ENCODE measurements around the gene GPRIN1. TPM values are rescaled to one million over a fixed set of nuclear protein-coding genes. Genes with fewer than 3 reads are reported as not detected.
"Not testable (repeated sequence)": the region's sequence is repeated elsewhere in the genome, so short reads cannot be mapped to it uniquely, and the experiment has no call there.

Gene GPRIN1
- total RNA-seq, 1 donor from 2014 or later: 17.3 TPM

DNA sequence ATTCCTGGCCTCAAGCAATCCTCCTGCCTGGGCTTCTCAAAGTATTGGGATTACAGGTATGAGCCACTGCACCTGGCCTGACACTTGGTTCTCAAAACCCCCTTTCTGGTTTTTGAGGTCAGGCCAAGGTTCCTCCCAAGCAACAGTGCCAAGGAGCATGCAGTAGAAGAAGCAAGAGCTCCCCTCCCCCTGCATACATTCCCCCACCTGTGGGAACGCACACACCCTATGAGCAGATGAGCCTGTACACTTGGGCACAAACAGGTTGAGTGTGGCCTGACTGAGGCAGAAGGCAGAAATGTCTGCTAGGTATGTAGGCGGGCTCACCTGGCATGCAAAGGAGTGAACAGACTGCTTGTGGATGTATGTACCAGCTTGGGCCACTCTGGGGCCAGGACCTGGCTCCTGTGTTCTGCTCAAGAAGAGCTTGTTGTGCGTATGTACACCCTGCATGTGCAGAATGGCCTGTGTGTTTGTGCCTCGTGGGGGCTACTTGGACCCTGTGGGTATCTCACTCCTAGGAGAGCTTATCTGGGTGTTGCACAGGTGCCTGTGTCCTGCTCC lies 1.7 kb downstream of the GPRIN1 start:
- Histone ChIP-seq H3K4me3 (ENCODE audit: low read depth, low read length) (no peak overlapping the region), H3K36me3 (ENCODE audit: control insufficient read depth, insufficient read depth, low read length) (no peaks in the 10 kb centered on the region), H3K27me3 (ENCODE audit: control insufficient read depth, insufficient read depth, low read length) (no peaks in the 10 kb centered on the region)
- no peak for DNase-seq (ENCODE audit: low read depth)
- TF ChIP-seq, protein P1, sequence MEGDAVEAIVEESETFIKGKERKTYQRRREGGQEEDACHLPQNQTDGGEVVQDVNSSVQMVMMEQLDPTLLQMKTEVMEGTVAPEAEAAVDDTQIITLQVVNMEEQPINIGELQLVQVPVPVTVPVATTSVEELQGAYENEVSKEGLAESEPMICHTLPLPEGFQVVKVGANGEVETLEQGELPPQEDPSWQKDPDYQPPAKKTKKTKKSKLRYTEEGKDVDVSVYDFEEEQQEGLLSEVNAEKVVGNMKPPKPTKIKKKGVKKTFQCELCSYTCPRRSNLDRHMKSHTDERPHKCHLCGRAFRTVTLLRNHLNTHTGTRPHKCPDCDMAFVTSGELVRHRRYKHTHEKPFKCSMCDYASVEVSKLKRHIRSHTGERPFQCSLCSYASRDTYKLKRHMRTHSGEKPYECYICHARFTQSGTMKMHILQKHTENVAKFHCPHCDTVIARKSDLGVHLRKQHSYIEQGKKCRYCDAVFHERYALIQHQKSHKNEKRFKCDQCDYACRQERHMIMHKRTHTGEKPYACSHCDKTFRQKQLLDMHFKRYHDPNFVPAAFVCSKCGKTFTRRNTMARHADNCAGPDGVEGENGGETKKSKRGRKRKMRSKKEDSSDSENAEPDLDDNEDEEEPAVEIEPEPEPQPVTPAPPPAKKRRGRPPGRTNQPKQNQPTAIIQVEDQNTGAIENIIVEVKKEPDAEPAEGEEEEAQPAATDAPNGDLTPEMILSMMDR (IDR thresholded peaks at IDR 0.05; ENCODE audit: insufficient read depth, low read length, poor library complexity, severe bottlenecking): no peak

DNA sequence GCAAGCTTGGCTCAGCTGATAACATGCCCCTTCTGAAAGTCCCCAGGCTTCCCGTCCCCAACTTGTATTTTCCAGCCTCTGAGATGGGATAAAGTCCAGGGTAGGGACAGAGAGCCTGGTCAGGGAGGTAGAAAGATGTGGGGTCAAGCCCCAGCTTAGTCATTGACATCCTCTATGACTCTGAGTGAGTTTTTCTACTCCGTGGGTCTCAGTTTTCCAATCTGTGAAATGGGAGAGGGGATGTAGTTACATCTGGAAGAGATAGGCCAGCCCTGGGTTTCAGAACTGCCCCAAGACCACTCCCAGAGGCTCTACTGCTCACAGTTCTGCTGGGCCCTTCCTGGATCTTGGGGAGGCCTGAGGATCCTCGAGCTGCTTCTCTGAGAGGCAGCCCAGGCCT lies 3.1 kb downstream of the GPRIN1 start:
- Histone ChIP-seq H3K27me3 (ENCODE audit: control insufficient read depth, insufficient read depth, low read length) (no peaks in the 10 kb centered on the region), H3K4me3 (ENCODE audit: low read depth, low read length) (no peak overlapping the region), H3K36me3 (ENCODE audit: control insufficient read depth, insufficient read depth, low read length) (no peaks in the 10 kb centered on the region)
- no peak for DNase-seq (ENCODE audit: low read depth)
- TF ChIP-seq, protein P1 (IDR thresholded peaks at IDR 0.05; ENCODE audit: insufficient read depth, low read length, poor library complexity, severe bottlenecking): no peak

DNA sequence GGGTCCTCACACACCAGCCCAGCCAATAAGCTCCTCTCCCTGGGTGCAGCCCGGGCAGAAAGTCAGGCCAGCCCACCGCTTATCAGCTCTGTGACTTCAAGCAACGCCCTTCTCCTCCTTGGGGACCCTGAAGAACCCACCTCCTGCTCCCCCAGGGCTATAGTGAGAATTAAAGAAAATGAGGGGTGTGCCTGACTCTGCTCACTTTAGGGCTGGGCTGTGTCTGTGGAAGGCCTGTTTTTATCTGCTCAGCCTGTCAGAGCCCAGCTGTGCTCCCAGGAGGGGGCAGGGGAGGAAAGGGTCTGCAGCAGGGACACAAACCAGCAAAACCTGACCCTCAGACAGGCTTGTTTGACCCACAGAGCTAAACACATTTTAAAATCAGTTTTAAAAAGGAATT lies 3.9 kb downstream of the GPRIN1 start:
- TF ChIP-seq, protein P1 (IDR thresholded peaks at IDR 0.05; ENCODE audit: insufficient read depth, low read length, poor library complexity, severe bottlenecking): no peak
- Histone ChIP-seq H3K4me3 (ENCODE audit: low read depth, low read length) (no peak overlapping the region), H3K27me3 (ENCODE audit: control insufficient read depth, insufficient read depth, low read length) (no peaks in the 10 kb centered on the region), H3K36me3 (ENCODE audit: control insufficient read depth, insufficient read depth, low read length) (no peaks in the 10 kb centered on the region)
- DNase-seq (ENCODE audit: low read depth): no peak

DNA sequence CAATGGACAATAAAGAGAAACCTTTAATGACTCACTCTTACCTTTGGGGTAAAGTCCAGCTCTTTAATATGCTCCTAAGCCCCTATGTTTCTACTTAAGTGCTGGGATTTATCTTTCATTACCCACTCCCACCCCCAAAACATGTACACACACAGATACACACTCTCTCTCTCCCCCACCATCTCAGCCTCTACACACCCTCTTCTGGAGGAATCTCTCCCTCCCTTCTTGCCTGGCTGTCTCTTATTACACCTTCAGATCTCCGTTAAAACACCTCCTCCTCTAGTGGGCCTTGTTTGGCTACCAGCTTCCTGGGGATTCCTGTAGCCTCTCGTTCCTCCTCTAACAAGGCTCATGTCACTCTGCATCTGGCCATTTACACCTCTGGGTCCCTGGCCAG lies 6.9 kb downstream of the GPRIN1 start:
- TF ChIP-seq, protein P1 (IDR thresholded peaks at IDR 0.05; ENCODE audit: insufficient read depth, low read length, poor library complexity, severe bottlenecking): no peak
- Histone ChIP-seq H3K36me3 (ENCODE audit: control insufficient read depth, insufficient read depth, low read length) (no peaks in the 10 kb centered on the region), H3K4me3 (ENCODE audit: low read depth, low read length) (no peak overlapping the region), H3K27me3 (ENCODE audit: control insufficient read depth, insufficient read depth, low read length) (no peaks in the 10 kb centered on the region)
- DNase-seq (ENCODE audit: low read depth): no peak

DNA sequence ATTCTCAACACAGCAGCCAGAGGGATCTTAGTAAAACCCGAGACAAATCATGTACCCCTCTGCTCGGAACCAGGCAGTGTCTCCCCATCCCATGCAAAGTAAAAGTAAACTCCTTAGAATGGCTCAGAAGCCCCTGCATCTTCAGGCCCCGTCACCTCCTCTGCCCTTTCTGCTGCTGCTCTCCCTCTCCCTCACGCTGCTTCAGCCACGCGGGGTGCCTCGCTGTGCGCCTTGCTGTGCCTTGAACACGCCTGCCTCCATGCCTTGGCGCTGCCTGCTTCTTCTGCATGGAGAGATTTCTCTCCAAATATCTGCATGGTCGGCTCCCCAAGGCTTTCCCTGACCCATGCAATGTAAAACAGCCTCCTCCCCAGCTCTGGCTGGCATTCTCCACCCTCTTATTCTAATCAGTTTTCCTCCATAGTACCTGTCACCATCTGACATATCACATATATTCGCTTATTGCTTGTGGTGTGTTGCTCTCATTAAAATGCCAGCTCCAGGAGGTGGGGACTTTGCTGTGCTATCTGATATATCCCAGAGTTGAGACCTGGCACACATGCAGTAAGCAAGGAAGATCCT lies 8.0 kb downstream of the GPRIN1 start:
- H3K27me3 ChIP-seq (ENCODE audit: control insufficient read depth, insufficient read depth, low read length): no peaks in the 10 kb centered on the region
- H3K4me3 ChIP-seq (ENCODE audit: low read depth, low read length): no peak overlapping the region
- TF ChIP-seq, protein P1 (IDR thresholded peaks at IDR 0.05; ENCODE audit: insufficient read depth, low read length, poor library complexity, severe bottlenecking): no peak
- H3K36me3 ChIP-seq (ENCODE audit: control insufficient read depth, insufficient read depth, low read length): no peaks in the 10 kb centered on the region
- no peak for DNase-seq (ENCODE audit: low read depth)

DNA sequence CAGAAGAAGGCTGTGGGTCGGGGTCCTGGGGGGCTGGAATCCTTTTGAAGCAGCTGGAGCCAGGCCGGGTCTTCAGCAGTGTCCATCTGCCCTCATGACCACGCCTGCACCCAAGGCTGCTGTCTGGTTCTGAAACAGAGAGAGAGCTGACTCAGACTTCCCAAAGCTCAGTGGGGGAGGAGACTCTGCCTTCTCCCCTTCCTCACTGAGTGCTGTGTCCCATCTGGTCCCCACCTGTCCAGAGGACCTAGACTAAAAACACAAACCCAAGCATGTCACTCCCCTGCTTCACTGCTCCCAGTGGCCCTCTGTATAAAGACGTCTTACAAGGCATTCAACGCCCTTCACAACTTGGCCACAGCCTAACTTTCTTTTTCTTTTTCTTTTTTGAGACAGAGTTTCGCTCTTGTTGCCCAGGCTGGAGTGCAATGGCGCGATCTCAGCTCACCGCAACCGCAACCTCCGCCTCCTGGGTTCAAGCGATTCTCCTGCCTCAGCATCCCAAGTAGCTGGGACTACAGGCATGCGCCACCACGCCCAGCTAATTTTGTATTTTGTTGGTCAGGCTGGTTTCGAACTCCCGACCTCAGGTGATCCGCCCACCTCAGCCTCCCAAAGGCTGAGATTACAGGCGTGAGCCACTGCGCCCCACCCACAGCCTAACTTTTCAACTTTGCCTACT lies 10.1 kb downstream of the GPRIN1 start:
- not testable (repeated sequence) for DNase-seq (ENCODE audit: low read depth); H3K4me3 ChIP-seq (ENCODE audit: low read depth, low read length); H3K27me3 ChIP-seq (ENCODE audit: control insufficient read depth, insufficient read depth, low read length); H3K36me3 ChIP-seq (ENCODE audit: control insufficient read depth, insufficient read depth, low read length)

All from kidney epithelial cell (primary cell).